ENCODE measurements around the gene NID2. TPM values are rescaled to one million over a fixed set of nuclear protein-coding genes. Genes with fewer than 3 reads are reported as not detected.

Gene NID2
- total and polyA plus RNA-seq, 2 experiments from 2014 or later = 179 to 538 TPM

- H3K27ac ChIP-seq = no peak overlapping the region
- no peaks in the 10 kb centered on the region for H3K9me3 ChIP-seq (ENCODE audit: low read depth)
- peak in 1 of 2 donors; percentile 53 for DNase-seq (ENCODE audit: low read depth in 1 of 2, low spot score in 1 of 2)
Measured at GRCh38 chr14:52086711-52087110, 17.9 kb upstream of the NID2 start.

GRCh38 chr14:52082903-52083302, 14.0 kb upstream of the NID2 start:
- no peak for DNase-seq (ENCODE audit: low read depth in 1 of 2, low spot score in 1 of 2)
- no peaks in the 10 kb centered on the region for H3K27me3 ChIP-seq

More at GRCh38 chr14:52086711-52087110, 17.9 kb upstream of the NID2 start:
- peaks cover 3% of the 10 kb centered on the region for H3K4me1 ChIP-seq (ENCODE audit: low read depth)
- no peaks in the 10 kb centered on the region for H3K27me3 ChIP-seq
- no peak overlapping the region for H3K4me3 ChIP-seq
- no peaks in the 10 kb centered on the region for H3K36me3 ChIP-seq
- no peak for TF ChIP-seq CTCF (IDR thresholded peaks at IDR 0.05; ENCODE audit: low read depth, low read length)

GRCh38 chr14:52081964-52082363, 13.1 kb upstream of the NID2 start:
- Histone ChIP-seq H3K9me3 (ENCODE audit: low read depth) (no peaks in the 10 kb centered on the region), H3K27ac (peak overlapping the region; percentile 80), H3K4me3 (no peak overlapping the region), H3K4me1 (ENCODE audit: low read depth) (peaks cover 27% of the 10 kb centered on the region), H3K36me3 (no peaks in the 10 kb centered on the region), H3K27me3 (no peaks in the 10 kb centered on the region)
- no peak for DNase-seq (ENCODE audit: low read depth in 1 of 2, low spot score in 1 of 2)
- no peak for TF ChIP-seq CTCF (IDR thresholded peaks at IDR 0.05; ENCODE audit: low read depth, low read length)

More at GRCh38 chr14:52082903-52083302, 14.0 kb upstream of the NID2 start:
- H3K27ac ChIP-seq = no peak overlapping the region
- TF ChIP-seq CTCF (IDR thresholded peaks at IDR 0.05; ENCODE audit: low read depth, low read length) = no peak
- H3K4me3 ChIP-seq = no peak overlapping the region
- H3K36me3 ChIP-seq = no peaks in the 10 kb centered on the region
- no peaks in the 10 kb centered on the region for H3K9me3 ChIP-seq (ENCODE audit: low read depth)
- peaks cover 27% of the 10 kb centered on the region for H3K4me1 ChIP-seq (ENCODE audit: low read depth)

- H3K4me3 ChIP-seq = no peak overlapping the region
- no peaks in the 10 kb centered on the region for H3K36me3 ChIP-seq
- peak overlapping the region; percentile 80 for H3K27ac ChIP-seq
- no peak for TF ChIP-seq CTCF (IDR thresholded peaks at IDR 0.05; ENCODE audit: low read depth, low read length)
- peaks cover 23% of the 10 kb centered on the region for H3K4me1 ChIP-seq (ENCODE audit: low read depth)
- no peaks in the 10 kb centered on the region for H3K27me3 ChIP-seq
- peak; percentile 43 to 94 for DNase-seq (ENCODE audit: low read depth in 1 of 2, low spot score in 1 of 2)
- no peaks in the 10 kb centered on the region for H3K9me3 ChIP-seq (ENCODE audit: low read depth)
Measured at GRCh38 chr14:52080808-52081755, 12.2 kb upstream of the NID2 start.

GRCh38 chr14:52080158-52080800, 11.4 kb upstream of the NID2 start:
- peak overlapping the region; percentile 80 for H3K27ac ChIP-seq
- TF ChIP-seq CTCF (IDR thresholded peaks at IDR 0.05; ENCODE audit: low read depth, low read length) = no peak
- peak in 1 of 2 donors; percentile 91 for DNase-seq (ENCODE audit: low read depth in 1 of 2, low spot score in 1 of 2)

More at GRCh38 chr14:52080158-52080800, 11.4 kb upstream of the NID2 start:
- H3K36me3 ChIP-seq = no peaks in the 10 kb centered on the region
- H3K4me1 ChIP-seq (ENCODE audit: low read depth) = peaks cover 23% of the 10 kb centered on the region
- H3K9me3 ChIP-seq (ENCODE audit: low read depth) = no peaks in the 10 kb centered on the region
- no peaks in the 10 kb centered on the region for H3K27me3 ChIP-seq
- H3K4me3 ChIP-seq = no peak overlapping the region

Measured in cardiac muscle cell (in vitro differentiated cells and primary cell).